ENCODE data around the gene RMND5A.

- TF ChIP-seq EZH2 (IDR thresholded peaks at IDR 0.05; ENCODE audit: low read length, unreplicated experiment) (no peak), CTCF (conservative IDR thresholded peaks at IDR 0.05; ENCODE audit: low read depth, low read length) (no peak)
Observed at GRCh38 chr2:86807133-86807467, 87.0 kb downstream of the RMND5A start.
